Measurements from ENCODE around the gene SOAT1. TPM values are rescaled to one million over a fixed set of nuclear protein-coding genes. Genes with fewer than 3 reads are reported as not detected.
"Not testable (repeated sequence)": the region's sequence is repeated elsewhere in the genome, so short reads cannot be mapped to it uniquely, and the experiment has no call there.

The SOAT1 gene
- total RNA-seq, 1 experiment from 2014 or later = 18.9 TPM

- H3K9ac ChIP-seq (ENCODE audit: low read length); H3K9me2 ChIP-seq (replicated peaks; ENCODE audit: insufficient read depth, low read length); H3K4me3 ChIP-seq (ENCODE audit: low read length); H3K4me1 ChIP-seq (ENCODE audit: low read length); H3K79me2 ChIP-seq (ENCODE audit: low read length); H3K27me3 ChIP-seq (ENCODE audit: low read length); H3K36me3 ChIP-seq (ENCODE audit: insufficient read depth, low read length); H3K27ac ChIP-seq (ENCODE audit: low read length); H3K9me3 ChIP-seq (ENCODE audit: low read length); DNase-seq; H4K20me1 ChIP-seq (ENCODE audit: insufficient read depth, low read depth, low read length); H2AFZ ChIP-seq (ENCODE audit: low read length); H3K4me2 ChIP-seq (ENCODE audit: low read depth, low read length, poor library complexity, severe bottlenecking): not testable (repeated sequence)
Observed at GRCh38 chr1:179399399-179399798, 105.8 kb downstream of the SOAT1 start.

Small RNA genes within 50 kb of the gene (small RNA-seq; reads per million reads assigned to genes)
- gene AL512326.2 = not detected

Other genes with a start within 250 kb of the SOAT1 start
- 83.1 and 130 TPM in 2 replicates for gene TOR3A, start 211.7 kb upstream of the SOAT1 start, total RNA-seq (2014; rRNA removed; shearing (Covaris generic); ENCODE audit: low replicate concordance)
- 11.3 and 14.3 TPM in 2 replicates for gene ABL2, start 64.1 kb upstream of the SOAT1 start, total RNA-seq (2014; rRNA removed; shearing (Covaris generic); ENCODE audit: low replicate concordance)
- gene AXDND1, start 72.2 kb downstream of the SOAT1 start, total RNA-seq (2014; rRNA removed; shearing (Covaris generic); ENCODE audit: low replicate concordance) = 0.15 and 1.4 TPM in 2 replicates